ENCODE results near the gene PTK7.

DNA sequence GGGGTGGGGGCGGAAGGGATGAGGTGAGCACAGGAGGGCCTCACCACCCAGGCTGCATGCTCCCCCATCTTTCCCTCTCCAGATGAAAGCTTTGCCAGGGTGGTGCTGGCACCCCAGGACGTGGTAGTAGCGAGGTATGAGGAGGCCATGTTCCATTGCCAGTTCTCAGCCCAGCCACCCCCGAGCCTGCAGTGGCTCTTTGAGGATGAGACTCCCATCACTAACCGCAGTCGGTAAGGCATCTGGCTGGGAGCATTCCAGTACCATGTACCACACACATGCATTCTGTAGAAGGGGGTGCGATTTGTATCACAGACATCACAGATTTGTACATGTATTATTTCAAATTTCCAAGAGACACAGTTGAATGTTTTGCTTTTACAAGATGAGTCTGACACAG lies 54.3 kb downstream of the PTK7 start:
- TF ChIP-seq CTCF (IDR thresholded peaks at IDR 0.05; ENCODE audit: low read depth, low read length), result no peak
- TF ChIP-seq POLR2A (IDR thresholded peaks at IDR 0.05; ENCODE audit: extremely low read depth, insufficient read length), result no peak

Measured in NB4 (cell line).